PFSK-1 (cell line): ENCODE results near the gene GEMIN7.

Source experiments
- FOXP2 ChIP-seq: optimal IDR thresholded peaks from 2 replicates; pipeline ENCODE3; 2011; ENCODE audit warnings: borderline replicate concordance, control low read depth, inconsistent platforms; ENCODE audit not compliant: insufficient read depth; ENCODE audit errors: extremely low read length, extremely low read depth
- POLR2AphosphoS5 ChIP-seq: IDR thresholded peaks from 2 replicates; pipeline ENCODE4 v1.6.1; 2012; ENCODE audit warnings: low read depth, mild to moderate bottlenecking, control low read depth, low read length, moderate library complexity
- SIN3A ChIP-seq: IDR thresholded peaks from 2 replicates; pipeline ENCODE4 v1.6.1; 2012; ENCODE audit warnings: mild to moderate bottlenecking, low read length, moderate library complexity, borderline replicate concordance; ENCODE audit not compliant: insufficient read depth
- TAF1 ChIP-seq: IDR thresholded peaks from 2 replicates; pipeline ENCODE4 v1.6.1; 2012; ENCODE audit warnings: low read length, control low read depth, borderline replicate concordance; ENCODE audit not compliant: insufficient read depth
- TF ChIP-seq, protein P1 (sequence below), 2 experiments: IDR thresholded peaks; 2 replicates each; pipeline versions ENCODE4 v1.6.1 to v1.8.0; 2011 to 2012; ENCODE audit warnings: low read depth in 2 of 2, low read length in 2 of 2, control low read depth in 1 of 2, inconsistent platforms in 1 of 2, mild to moderate bottlenecking in 1 of 2, moderate library complexity in 1 of 2; ENCODE audit not compliant: insufficient read depth in 1 of 2

DNA sequence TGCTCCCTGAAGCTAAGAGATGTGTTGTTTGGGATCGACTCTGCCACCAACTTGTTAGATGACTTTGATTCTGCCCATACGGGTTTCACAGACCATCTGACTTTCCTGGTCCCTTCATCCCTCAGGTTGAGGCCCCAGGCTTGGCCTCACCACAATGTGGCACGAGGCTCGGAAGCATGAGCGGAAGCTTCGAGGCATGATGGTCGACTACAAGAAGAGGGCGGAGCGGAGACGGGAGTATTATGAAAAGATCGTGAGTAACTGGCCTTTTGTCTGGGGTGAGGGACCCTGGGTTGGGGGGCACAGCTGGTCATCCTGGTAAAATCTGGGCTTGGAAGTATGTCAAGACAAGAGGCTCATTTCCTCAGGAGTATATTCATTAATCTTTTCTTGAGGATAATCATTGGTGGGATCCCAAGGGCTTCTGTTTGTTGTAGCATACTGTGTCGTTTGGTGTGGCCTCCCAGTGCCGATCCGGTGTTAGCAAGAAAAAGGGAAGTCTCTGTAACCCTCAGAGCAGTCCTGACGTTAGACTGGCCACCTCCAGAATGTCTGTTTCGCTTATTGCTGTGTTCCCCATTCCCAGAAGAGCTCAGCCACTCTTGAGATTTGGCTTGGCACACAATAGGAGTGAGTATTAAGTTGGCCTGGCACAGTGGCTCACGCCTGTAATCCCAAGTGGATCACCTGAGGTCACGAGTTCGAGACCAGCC, 38.8 kb upstream of the GEMIN7 start:
- TF ChIP-seq, protein P1, sequence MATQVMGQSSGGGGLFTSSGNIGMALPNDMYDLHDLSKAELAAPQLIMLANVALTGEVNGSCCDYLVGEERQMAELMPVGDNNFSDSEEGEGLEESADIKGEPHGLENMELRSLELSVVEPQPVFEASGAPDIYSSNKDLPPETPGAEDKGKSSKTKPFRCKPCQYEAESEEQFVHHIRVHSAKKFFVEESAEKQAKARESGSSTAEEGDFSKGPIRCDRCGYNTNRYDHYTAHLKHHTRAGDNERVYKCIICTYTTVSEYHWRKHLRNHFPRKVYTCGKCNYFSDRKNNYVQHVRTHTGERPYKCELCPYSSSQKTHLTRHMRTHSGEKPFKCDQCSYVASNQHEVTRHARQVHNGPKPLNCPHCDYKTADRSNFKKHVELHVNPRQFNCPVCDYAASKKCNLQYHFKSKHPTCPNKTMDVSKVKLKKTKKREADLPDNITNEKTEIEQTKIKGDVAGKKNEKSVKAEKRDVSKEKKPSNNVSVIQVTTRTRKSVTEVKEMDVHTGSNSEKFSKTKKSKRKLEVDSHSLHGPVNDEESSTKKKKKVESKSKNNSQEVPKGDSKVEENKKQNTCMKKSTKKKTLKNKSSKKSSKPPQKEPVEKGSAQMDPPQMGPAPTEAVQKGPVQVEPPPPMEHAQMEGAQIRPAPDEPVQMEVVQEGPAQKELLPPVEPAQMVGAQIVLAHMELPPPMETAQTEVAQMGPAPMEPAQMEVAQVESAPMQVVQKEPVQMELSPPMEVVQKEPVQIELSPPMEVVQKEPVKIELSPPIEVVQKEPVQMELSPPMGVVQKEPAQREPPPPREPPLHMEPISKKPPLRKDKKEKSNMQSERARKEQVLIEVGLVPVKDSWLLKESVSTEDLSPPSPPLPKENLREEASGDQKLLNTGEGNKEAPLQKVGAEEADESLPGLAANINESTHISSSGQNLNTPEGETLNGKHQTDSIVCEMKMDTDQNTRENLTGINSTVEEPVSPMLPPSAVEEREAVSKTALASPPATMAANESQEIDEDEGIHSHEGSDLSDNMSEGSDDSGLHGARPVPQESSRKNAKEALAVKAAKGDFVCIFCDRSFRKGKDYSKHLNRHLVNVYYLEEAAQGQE (IDR thresholded peaks at IDR 0.05; ENCODE audit: insufficient read depth in 1 of 2, low read depth in 2 of 2, low read length in 2 of 2), result no peak
- TF ChIP-seq POLR2AphosphoS5 (no peak), TAF1 (no peak), SIN3A (no peak), FOXP2 (no peak)
